ENCODE measurements around the gene GGCX. TPM values are rescaled to one million over a fixed set of nuclear protein-coding genes. Genes with fewer than 3 reads are reported as not detected.

Gene GGCX
- total and polyA plus RNA-seq, 2 of the 13 experiments (the other 11 are each of a cell fraction or from before 2014, with no cell fraction given), result 72.5 to 103 TPM

DNA sequence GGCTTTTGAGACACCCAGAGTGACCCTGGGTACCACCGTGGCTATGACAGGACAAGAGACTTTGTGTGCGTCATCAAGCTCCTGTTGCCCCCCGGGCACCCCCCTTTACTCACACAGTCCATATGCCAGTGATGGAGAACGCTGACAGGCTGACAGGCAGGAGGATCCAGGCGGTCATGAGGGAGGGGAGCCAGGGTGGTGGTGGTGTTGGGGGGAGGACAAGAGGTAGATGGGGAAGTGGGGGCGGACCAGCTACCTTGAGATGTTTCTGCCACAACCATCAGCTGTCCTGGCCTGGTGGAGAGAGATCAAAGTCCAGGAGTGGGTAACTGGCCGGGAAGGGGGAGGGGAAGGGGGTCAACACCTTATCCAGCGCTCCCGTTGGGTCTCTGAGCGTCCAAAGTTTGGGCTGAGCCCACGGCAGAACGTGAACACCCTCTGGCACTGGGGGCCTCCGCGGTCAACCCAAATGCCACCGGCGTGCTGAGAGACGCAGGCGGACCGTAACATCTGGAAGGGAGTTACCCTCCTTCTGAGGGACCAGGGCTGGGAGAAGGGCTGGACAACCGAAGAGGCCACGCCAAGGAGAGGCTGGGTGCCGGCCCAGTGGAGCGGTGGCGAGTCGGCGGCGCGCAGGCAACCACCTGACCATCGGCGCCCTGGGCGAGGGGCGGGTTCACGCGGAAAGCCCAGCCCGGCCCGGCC, 40.6 kb upstream of the GGCX start (continued):
- TF ChIP-seq SAFB2 (CRISPR knock-in tag; IDR thresholded peaks at IDR 0.05; ENCODE audit: borderline replicate concordance, low read depth) (peak; percentile 22; the same call in 1 of the 2 replicates), ZC3H13 (CRISPR knock-in tag; IDR thresholded peaks at IDR 0.05) (0 out of 2 replicates have a peak, but pooled peaks have one; percentile 36), NR2F2 (IDR thresholded peaks at IDR 0.05; ENCODE audit: borderline replicate concordance, low read depth) (no peak), CHD2 (IDR thresholded peaks at IDR 0.05; ENCODE audit: low read depth, low read length) (peak; percentile 11; the same call in 1 of the 2 replicates), ZFP41 (CRISPR knock-in tag; IDR thresholded peaks at IDR 0.05; ENCODE audit: borderline replicate concordance) (no peak), GABPA (IDR thresholded peaks at IDR 0.05; ENCODE audit: low read depth, low read length) (no peak), GABPA (CRISPR knock-in tag; IDR thresholded peaks at IDR 0.05; ENCODE audit: low read depth) (no peak), ZNF441 (CRISPR knock-in tag; IDR thresholded peaks at IDR 0.05; ENCODE audit: borderline replicate concordance) (peak; percentile 45; the same call in 1 of the 2 replicates), ZNF607 (CRISPR knock-in tag; IDR thresholded peaks at IDR 0.05; ENCODE audit: borderline replicate concordance) (no peak), MAZ (IDR thresholded peaks at IDR 0.05; ENCODE audit: borderline replicate concordance, low read depth, low read length) (no peak), MAZ (CRISPR knock-in tag; IDR thresholded peaks at IDR 0.05; ENCODE audit: low read depth) (no peak; the same call in 1 of the 2 replicates), ATF1 (CRISPR knock-in tag; IDR thresholded peaks at IDR 0.05) (no peak), JDP2 (CRISPR knock-in tag; IDR thresholded peaks at IDR 0.05; ENCODE audit: borderline replicate concordance) (no peak), SMAD1 (CRISPR knock-in tag; IDR thresholded peaks at IDR 0.05; ENCODE audit: borderline replicate concordance, low read depth) (no peak), ZNF562 (CRISPR knock-in tag; IDR thresholded peaks at IDR 0.05; ENCODE audit: borderline replicate concordance) (no peak), NCOR1 (IDR thresholded peaks at IDR 0.05; ENCODE audit: borderline replicate concordance, low read length) (peak; percentile 67), SCMH1 (CRISPR knock-in tag; IDR thresholded peaks at IDR 0.05; ENCODE audit: borderline replicate concordance) (no peak), SMARCE1 (IDR thresholded peaks at IDR 0.05; ENCODE audit: borderline replicate concordance) (no peak), TOE1 (CRISPR knock-in tag; IDR thresholded peaks at IDR 0.05) (0 out of 2 replicates have a peak, but pooled peaks have one; percentile 58)
- TF ChIP-seq, protein P1, sequence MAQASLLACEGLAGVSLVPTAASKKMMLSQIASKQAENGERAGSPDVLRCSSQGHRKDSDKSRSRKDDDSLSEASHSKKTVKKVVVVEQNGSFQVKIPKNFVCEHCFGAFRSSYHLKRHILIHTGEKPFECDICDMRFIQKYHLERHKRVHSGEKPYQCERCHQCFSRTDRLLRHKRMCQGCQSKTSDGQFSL (CRISPR knock-in tag; IDR thresholded peaks at IDR 0.05), result peak; percentile 37; the same call in 1 of the 2 replicates
- TF ChIP-seq, protein P2, sequence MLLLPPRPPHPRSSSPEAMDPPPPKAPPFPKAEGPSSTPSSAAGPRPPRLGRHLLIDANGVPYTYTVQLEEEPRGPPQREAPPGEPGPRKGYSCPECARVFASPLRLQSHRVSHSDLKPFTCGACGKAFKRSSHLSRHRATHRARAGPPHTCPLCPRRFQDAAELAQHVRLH (CRISPR knock-in tag; IDR thresholded peaks at IDR 0.05; ENCODE audit: borderline replicate concordance, low read depth), result no peak; the same call in 1 of the 2 replicates
- TF ChIP-seq, protein P3, sequence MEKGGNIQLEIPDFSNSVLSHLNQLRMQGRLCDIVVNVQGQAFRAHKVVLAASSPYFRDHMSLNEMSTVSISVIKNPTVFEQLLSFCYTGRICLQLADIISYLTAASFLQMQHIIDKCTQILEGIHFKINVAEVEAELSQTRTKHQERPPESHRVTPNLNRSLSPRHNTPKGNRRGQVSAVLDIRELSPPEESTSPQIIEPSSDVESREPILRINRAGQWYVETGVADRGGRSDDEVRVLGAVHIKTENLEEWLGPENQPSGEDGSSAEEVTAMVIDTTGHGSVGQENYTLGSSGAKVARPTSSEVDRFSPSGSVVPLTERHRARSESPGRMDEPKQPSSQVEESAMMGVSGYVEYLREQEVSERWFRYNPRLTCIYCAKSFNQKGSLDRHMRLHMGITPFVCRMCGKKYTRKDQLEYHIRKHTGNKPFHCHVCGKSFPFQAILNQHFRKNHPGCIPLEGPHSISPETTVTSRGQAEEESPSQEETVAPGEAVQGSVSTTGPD (CRISPR knock-in tag; IDR thresholded peaks at IDR 0.05), result no peak
- TF ChIP-seq, protein P4, sequence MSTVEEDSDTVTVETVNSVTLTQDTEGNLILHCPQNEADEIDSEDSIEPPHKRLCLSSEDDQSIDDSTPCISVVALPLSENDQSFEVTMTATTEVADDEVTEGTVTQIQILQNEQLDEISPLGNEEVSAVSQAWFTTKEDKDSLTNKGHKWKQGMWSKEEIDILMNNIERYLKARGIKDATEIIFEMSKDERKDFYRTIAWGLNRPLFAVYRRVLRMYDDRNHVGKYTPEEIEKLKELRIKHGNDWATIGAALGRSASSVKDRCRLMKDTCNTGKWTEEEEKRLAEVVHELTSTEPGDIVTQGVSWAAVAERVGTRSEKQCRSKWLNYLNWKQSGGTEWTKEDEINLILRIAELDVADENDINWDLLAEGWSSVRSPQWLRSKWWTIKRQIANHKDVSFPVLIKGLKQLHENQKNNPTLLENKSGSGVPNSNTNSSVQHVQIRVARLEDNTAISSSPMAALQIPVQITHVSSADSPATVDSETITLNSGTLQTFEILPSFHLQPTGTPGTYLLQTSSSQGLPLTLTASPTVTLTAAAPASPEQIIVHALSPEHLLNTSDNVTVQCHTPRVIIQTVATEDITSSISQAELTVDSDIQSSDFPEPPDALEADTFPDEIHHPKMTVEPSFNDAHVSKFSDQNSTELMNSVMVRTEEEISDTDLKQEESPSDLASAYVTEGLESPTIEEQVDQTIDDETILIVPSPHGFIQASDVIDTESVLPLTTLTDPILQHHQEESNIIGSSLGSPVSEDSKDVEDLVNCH (CRISPR knock-in tag; IDR thresholded peaks at IDR 0.05), result no peak

Data from HepG2 (cell line).